Breast epithelium (tissue), 4 donors: ENCODE data around the gene GLIS1. TPM values are rescaled to one million over a fixed set of nuclear protein-coding genes. Genes with fewer than 3 reads are reported as not detected.

Experiments
- DNase-seq, 2 donors: peaks; one replicate each; pipeline ENCODE4 v3.0.0-alpha.2; 2019; ENCODE audit warnings: low spot score in 2 of 2
- H3K27ac ChIP-seq, 2 donors: fragments of 200-600 bp; sonication (generic) in 1 of 2; one replicate each; pipeline ENCODE4 v1.5.1; 2016 to 2019; ENCODE audit warnings: mild to moderate bottlenecking in 1 of 2
- H3K27me3 ChIP-seq, 2 donors: fragments of 200-600 bp; sonication (generic) in 1 of 2; one replicate each; pipeline versions ENCODE4 v1.5.1 to v1.6.0; 2017 to 2019; ENCODE audit warnings: control low read depth in 1 of 2, mild to moderate bottlenecking in 1 of 2
- H3K36me3 ChIP-seq: fragments of 200-600 bp; one replicate; pipeline ENCODE4 v1.5.1; 2019
- H3K4me1 ChIP-seq, 2 donors: fragments of 200-600 bp; sonication (generic); one replicate each; pipeline ENCODE4 v1.5.1; 2016 to 2019; ENCODE audit warnings: control low read depth in 1 of 2
- H3K4me3 ChIP-seq, 3 donors: fragments of 200-600 bp; sonication (generic); 1 replicate in 2 of 3; 2 replicates in 1 of 3; pipeline ENCODE4 v1.5.1; 2016 to 2019; ENCODE audit warnings: mild to moderate bottlenecking in 3 of 3, moderate library complexity in 2 of 3
- H3K9me3 ChIP-seq, 2 donors: fragments of 200-600 bp; sonication (generic) in 1 of 2; one replicate each; pipeline ENCODE4 v1.5.1; 2016 to 2019; ENCODE audit warnings: control low read depth in 1 of 2
- CTCF ChIP-seq, 3 donors: fragments of 450-650 bp; IDR thresholded peaks; one replicate each; pipeline ENCODE4 v1.5.1; 2016 to 2017; ENCODE audit warnings: antibody characterized with exemption in 3 of 3, mild to moderate bottlenecking in 3 of 3, moderate library complexity in 3 of 3
- POLR2A ChIP-seq: fragments of 450-650 bp; IDR thresholded peaks from one replicate; pipeline ENCODE4 v1.6.1; 2016; ENCODE audit warnings: antibody characterized with exemption, mild to moderate bottlenecking, moderate library complexity
- POLR2AphosphoS5 ChIP-seq, 3 donors: sonication (generic); formaldehyde crosslinking; IDR thresholded peaks; one replicate each; pipeline ENCODE4 v1.6.1; 2017; ENCODE audit warnings: antibody characterized with exemption in 3 of 3
- intact Hi-C: fragments of 100-400 bp; cut with DNase I; formaldehyde crosslinking; loops from one replicate; pipeline ENCODE4 v1.15.1; 2023; ENCODE audit warnings: low total_unique reads
- total RNA-seq, 3 donors: library from RNA; depleted of rRNA; stranded (reverse); fragments of >200 nt; gene quantifications; one replicate each; pipeline ENCODE4 v1.1.0, GENCODE V29; 2016

GLIS1 gene
- total RNA-seq, 3 donors from 2014 or later = 0.16 to 2.0 (median 0.59) TPM

- intact Hi-C loops = no loop called here
These were observed 130.9 kb downstream of the GLIS1 start for GRCh38 chr1:53608071-53608470.

GRCh38 chr1:53606651-53607051, 132.3 kb downstream of the GLIS1 start:
- TF ChIP-seq POLR2A = no peak
- TF ChIP-seq CTCF (IDR thresholded peaks at IDR 0.05) = no peak
- TF ChIP-seq POLR2AphosphoS5 (IDR thresholded peaks at IDR 0.05) = no peak
- peak in 1 of 2 donors; percentile 15 for DNase-seq
- H3K27me3 ChIP-seq = no peaks in the 10 kb centered on the region
- H3K27ac ChIP-seq = no peak overlapping the region
- H3K36me3 ChIP-seq = no peaks in the 10 kb centered on the region
- peaks cover 4 to 22% of the 10 kb centered on the region in 2 donors for H3K9me3 ChIP-seq
- intact Hi-C loops = no loop called here
- no peak overlapping the region for H3K4me3 ChIP-seq
- no peaks in the 10 kb centered on the region for H3K4me1 ChIP-seq

More at GRCh38 chr1:53608071-53608470, 130.9 kb downstream of the GLIS1 start:
- H3K27ac ChIP-seq = no peak overlapping the region
- TF ChIP-seq POLR2AphosphoS5 (IDR thresholded peaks at IDR 0.05) (no peak), POLR2A (no peak), CTCF (IDR thresholded peaks at IDR 0.05) (no peak)
- H3K27me3 ChIP-seq = no peaks in the 10 kb centered on the region
- no peak for DNase-seq
- no peaks in the 10 kb centered on the region for H3K36me3 ChIP-seq
- H3K4me3 ChIP-seq = no peak overlapping the region
- H3K9me3 ChIP-seq = peaks cover 4 to 23% of the 10 kb centered on the region in 2 donors
- H3K4me1 ChIP-seq = no peaks in the 10 kb centered on the region

- DNase-seq = peak in 1 of 2 donors; percentile 30
- intact Hi-C loops = no loop called here
- Histone ChIP-seq H3K9me3 (peaks cover 4 to 18% of the 10 kb centered on the region in 2 donors), H3K36me3 (no peaks in the 10 kb centered on the region), H3K27ac (no peak overlapping the region), H3K27me3 (no peaks in the 10 kb centered on the region), H3K4me1 (no peaks in the 10 kb centered on the region), H3K4me3 (no peak overlapping the region)
- TF ChIP-seq POLR2A (no peak), POLR2AphosphoS5 (IDR thresholded peaks at IDR 0.05) (no peak)
These were observed 132.8 kb downstream of the GLIS1 start for GRCh38 chr1:53606197-53606596.

- H3K27me3 ChIP-seq = no peaks in the 10 kb centered on the region
- DNase-seq = peak in 1 of 2 donors; percentile 19
- no peak for TF ChIP-seq POLR2A
- TF ChIP-seq CTCF (IDR thresholded peaks at IDR 0.05) = no peak
- TF ChIP-seq POLR2AphosphoS5 (IDR thresholded peaks at IDR 0.05) = no peak
These were observed 133.8 kb downstream of the GLIS1 start for GRCh38 chr1:53605181-53605580.

GRCh38 chr1:53604291-53604919, 134.6 kb downstream of the GLIS1 start:
- intact Hi-C loops = no loop called here
- no peak overlapping the region for H3K27ac ChIP-seq
- no peaks in the 10 kb centered on the region for H3K27me3 ChIP-seq
- H3K36me3 ChIP-seq = no peaks in the 10 kb centered on the region
- H3K9me3 ChIP-seq = no peaks in the 10 kb centered on the region
- no peak for TF ChIP-seq POLR2A
- no peak for TF ChIP-seq POLR2AphosphoS5 (IDR thresholded peaks at IDR 0.05)
- TF ChIP-seq CTCF (IDR thresholded peaks at IDR 0.05) = no peak
- H3K4me1 ChIP-seq = no peaks in the 10 kb centered on the region
- no peak overlapping the region for H3K4me3 ChIP-seq
- DNase-seq = no peak

More at GRCh38 chr1:53605181-53605580, 133.8 kb downstream of the GLIS1 start:
- Histone ChIP-seq H3K9me3 (peaks cover 0 to 8% of the 10 kb centered on the region in 2 donors), H3K27ac (no peak overlapping the region), H3K4me1 (no peaks in the 10 kb centered on the region), H3K36me3 (no peaks in the 10 kb centered on the region), H3K4me3 (no peak overlapping the region)
- intact Hi-C loops = no loop called here
